M059J (cell line): ENCODE data around the gene GPI. TPM values are rescaled to one million over a fixed set of nuclear protein-coding genes. Genes with fewer than 3 reads are reported as not detected.
"Not testable (repeated sequence)": the region's sequence is repeated elsewhere in the genome, so short reads cannot be mapped to it uniquely, and the experiment has no call there.

Experiments used
- DNase-seq: peaks from one replicate; pipeline ENCODE4 v3.0.0-alpha.2; 2012; ENCODE audit warnings: low read depth
- total RNA-seq: library from RNA; depleted of rRNA; stranded (reverse); fragments of >200 nt; shearing (Covaris generic); gene quantifications from 2 replicates; pipeline ENCODE4 v1.2.3, GENCODE V29; 2014; rRNA removed

Gene GPI
- total RNA-seq, result 175 and 224 TPM in 2 replicates

DNA sequence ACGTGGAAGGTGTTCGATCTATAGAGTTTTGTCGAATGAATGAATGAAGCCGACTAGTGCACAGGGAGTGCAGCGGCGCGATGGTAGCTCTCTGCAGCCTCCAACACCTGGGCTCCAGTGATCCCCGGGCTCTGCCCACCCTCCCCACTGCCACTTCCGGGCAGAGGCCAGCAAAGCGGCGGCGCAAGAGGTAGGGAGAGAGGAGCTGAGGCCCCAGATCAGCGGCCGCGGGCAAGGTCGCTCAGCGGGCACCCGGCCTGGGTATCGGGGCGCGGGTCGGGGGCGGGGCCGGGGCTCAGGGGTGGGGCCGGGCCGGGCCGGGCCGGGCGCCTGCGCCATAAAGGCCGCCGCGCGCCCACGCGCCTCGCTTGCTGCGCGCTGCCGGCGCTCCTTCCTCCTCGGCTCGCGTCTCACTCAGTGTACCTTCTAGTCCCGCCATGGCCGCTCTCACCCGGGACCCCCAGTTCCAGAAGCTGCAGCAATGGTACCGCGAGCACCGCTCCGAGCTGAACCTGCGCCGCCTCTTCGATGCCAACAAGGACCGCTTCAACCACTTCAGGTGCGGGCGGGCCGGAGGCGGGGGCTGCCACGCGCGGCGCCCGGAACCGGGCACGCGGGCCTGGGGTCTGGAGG lies at the start of gene GPI:
GPI (plus strand) TSS at position 367 of the 633 bp plus-strand sequence; CDS start at position 438, 71 bp downstream.
- DNase-seq, result peak; percentile 70

DNA sequence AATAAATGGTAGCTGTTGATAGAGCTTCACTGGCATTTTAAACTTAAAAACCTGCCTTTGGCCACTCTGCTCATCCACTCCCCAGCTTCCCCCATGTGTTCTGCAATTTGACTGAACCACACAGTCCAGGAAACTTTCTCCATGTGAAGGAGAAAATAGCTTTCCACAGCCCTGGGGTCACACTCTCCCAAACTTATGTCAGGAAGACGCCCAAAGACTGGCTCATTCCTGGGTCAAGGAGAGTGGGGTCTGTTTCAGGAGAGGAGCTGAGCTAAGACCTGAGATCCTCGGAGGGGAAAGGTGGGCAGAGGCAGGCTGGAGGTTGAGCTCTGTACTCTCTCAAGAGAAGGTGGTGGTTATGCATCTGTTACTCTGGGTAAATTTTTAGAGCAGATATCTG lies 48.7 kb upstream of the GPI start:
- no peak for DNase-seq

DNA sequence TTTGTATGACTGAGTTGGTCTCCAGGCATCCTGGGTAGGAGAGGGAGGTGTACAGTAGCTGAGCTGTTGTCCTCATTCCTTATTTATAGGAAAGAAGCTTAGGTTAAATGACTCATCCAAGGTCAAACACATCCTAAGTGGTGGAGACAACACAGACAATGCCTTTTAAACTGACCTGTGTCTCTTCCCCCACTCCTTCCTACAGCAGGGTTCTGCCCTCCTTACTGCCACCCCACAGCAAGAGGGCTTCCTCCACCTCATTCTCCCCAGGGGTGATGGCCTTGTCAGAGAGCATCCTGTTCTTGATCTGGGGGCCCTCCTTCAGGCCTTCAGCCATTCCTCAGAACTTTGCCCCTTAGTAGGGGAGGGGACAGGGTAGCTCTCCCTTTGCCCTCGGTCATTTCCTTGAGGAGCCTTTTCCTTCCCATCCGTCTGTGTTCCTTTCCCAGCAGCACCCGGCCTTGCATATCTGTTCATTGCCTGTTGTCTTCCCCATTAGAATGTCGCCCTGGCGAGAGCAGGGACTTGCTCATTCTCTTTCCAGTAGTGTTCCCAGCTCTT lies 48.2 kb upstream of the GPI start:
- peak; percentile 75 for DNase-seq

DNA sequence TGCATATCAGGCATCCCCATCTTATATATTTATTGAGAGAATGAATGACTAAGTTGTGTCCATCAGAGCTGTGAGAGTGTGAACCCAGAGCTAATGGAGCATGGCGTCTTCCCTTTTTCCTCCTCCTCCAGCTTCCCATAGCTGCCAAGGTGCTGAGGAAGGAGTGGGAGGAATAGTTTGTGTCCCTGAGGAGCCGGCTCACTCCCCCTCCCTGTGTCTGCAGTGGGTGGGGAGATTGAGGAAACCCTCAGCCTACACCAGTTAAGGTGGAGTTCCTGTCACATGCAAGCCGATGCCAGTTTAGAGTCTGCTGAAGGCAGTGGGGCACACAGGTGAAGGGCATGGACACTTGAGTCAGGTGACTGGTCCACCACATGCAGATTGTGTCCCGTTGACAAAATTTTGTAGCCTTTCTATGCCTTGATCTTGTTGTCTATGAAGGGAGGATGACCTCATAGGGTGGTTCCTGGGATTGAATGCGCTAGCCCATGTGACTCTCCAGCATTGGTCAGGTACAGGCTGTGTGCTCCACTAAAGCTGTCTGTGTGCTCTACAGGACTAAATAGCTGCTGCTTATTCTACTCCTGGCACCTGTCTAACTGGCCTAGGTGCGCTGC lies 47.6 kb upstream of the GPI start:
- DNase-seq, result peak; percentile 55

DNA sequence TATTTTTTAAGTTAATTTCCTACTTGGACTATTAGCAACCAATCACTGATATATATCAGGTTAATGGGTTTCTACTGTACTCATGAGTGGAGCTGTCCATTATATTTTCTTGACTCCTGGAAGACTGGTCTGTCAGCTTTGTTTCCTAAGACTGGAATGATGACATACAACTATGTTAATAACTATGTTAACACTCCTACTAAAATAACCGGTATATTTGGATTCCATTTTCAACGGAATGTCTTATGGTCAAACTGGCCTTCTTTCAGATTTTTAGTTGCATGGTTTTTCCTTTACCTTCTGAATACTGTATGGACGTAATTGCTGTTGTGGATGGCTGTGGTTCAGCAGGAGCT lies 45.8 kb upstream of the GPI start:
- no peak for DNase-seq

DNA sequence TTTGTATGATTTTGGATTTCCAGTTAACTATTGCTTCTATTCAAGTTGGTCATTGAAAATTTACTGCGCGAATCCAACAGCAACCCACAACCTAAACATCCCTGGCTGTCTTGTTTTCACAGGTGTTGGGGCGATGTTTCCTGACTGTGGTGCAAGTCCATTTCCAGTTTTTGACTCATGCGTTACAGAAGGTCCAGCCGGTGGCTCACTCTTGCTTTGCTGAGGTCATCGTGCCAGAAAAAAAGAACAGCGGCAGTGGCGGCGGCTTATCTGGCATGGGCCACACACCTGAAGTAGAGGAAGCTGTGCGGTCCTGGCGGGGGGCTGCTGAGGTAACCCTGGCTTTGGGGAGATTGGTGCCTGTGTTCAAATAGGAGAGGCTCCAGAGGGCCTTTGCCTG lies 45.2 kb upstream of the GPI start:
- peak; percentile 3 for DNase-seq

DNA sequence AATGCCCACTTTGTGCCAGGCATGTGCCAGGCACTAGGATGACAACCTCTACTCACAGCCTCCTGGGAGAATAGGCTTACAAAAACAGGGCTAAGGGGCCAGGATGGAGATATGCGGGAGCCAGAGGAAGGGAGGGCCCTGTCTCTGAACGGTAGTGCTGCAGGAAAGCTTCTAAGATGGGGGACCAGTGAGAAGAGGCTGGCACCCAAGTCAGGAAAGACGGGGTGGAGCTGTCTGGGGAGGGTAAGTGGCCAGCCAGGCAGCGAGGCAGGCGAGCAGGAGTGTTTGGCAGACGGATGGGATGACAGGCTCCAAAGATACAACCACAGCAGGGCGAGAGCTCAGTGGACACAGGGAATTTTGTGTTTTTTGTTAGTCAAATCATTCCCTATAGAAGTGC lies 44.7 kb upstream of the GPI start:
- DNase-seq, result no peak

DNA sequence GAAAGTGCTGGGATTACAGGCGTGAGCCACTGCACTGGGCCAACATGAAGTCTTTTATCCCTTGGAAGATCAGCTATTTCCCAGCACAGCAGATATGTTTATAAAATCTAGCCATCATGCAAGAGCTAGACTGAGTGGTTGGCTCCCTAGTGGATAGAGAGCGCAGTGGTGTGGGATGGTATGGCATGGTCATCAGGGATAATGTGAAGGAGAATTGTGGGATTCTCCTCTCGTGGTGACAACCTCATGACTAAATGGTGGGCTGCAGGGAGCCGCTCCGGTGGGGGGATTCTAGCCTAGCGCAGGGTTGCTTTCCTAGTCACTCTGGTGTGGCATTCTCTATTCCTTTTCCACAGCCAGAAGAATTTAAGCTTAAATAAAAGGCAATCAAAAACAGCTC lies 43.3 kb upstream of the GPI start:
- no peak for DNase-seq

DNA sequence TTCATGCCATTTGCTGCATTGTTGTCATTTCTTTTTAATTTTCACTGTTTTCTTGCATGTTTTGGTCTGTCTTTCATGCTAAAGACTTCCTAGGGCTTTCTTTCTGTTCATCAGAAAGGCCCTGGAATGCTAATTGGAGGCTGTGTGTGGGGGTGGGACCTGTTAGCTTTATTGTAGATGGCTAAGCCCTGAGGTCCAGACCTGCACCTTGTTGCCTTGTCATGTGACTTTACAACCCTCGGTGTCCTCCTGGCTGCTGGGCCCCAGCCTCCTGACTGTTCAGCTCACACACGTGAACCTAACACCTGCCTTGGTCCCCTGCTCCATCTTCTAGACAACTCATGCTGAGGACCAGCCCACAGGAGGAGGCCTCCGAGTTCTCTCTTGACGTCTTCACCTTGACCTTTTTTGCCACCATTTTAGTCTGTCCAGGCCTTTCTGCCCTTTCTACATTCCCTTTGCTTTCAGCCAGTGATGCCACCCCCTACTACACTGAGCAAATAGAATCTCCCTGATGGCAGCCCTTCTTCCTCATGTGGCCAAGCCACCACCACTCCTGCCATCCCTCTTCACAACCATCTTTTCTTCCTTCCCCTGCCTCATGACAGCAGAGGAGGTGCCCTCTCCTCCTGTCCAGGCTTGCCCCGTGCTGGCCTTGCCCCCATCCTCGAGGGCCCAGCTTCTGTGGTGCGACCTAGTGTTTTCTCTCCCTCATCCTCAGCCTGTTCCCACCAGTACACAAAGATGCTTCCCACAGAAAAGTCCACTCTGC lies 41.4 kb upstream of the GPI start:
- no peak for DNase-seq

DNA sequence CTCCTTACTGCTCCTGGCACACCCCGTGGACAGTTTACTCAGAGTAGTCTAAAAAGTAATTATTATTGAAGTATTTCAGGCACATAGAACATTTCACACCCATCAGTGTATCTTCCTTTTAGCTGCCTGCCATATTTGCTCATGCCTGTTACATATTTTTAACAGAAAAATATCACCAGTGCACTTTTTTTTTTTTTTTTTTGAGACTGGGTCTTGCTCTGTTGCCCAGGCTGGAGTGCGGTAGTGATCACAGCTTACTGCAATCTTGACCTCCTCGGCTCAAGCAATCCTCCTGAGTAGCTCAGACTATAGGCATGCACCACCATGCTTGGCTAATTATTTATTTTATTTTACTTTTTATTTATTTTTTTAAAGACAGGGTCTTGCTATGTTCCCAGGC lies 40.7 kb upstream of the GPI start:
- DNase-seq, result no peak

DNA sequence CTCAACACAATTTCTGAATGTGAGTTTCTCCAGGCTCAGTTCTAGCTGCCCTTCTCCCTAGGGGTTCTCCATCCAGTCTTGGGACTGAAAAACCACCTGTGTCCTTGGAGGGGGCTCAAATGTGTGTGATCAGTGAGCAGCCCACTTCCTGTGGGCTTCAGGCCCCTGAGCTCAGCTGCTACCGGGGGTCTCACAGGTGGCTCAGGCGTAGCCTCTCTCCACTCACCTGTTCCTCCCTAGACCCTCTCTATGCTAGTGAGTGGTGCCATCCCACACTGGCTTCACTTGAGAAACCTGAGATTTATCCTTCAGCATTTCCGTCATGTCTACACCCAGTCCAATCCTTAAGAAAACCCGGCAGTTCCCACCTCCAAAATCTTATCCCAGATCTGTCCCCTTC lies 39.8 kb upstream of the GPI start:
- no peak for DNase-seq

DNA sequence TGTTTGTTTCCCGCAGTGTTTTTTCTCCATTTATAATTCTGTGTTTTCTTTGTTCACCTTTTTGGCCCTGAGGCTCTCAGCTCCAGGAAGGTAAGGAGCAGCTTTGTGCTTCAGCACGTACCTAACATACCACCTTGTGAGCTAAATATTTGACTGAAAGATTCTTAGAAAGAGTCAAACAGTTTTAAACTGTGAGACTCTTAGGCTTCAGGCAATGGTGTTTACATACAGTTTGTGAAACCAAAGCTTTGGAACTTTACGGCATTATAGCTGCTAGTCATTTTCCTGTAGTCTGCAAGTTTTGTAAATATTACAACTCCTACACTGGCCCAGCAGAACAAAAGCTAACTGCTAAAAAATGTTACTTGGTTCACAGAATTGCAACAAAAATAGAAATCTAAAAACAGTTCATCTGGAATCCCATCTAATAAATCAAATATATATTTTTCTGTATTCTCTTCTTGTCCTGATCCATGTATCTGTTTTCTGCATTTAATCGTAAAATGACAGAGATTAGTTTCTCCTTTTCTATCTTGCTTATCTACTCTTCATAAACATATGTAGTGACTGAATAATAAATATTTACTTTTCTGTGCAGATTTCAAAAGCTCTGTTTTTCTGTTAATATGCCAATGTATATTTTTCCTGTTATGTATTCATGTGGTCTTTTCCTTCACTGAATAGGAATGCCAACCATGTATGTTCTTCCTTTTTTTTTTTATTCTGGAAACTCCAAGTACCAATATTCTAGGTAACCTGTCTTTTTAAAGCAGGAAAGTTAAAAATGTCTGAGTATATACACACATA lies 38.8 kb upstream of the GPI start:
- no peak for DNase-seq

DNA sequence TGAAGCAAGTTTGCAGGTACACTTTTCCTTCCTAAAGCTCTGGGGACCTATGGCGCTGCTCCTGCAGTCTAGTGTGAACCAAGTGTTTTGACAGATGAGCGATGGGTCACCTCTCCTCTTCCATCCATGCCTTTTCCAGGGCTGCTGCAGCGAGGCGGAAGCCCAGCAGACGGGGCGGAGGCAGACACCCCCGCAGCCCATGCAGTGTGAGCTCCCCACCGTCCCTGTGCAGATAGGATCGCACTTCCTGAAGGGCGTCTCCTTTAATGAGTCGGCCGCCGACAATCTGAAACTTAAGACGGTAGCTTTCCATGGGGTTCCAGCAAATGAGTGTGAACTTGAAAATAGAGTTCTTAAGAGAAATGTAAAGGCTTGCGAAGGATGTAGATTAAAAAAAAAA lies 37.1 kb upstream of the GPI start:
- no peak for DNase-seq

DNA sequence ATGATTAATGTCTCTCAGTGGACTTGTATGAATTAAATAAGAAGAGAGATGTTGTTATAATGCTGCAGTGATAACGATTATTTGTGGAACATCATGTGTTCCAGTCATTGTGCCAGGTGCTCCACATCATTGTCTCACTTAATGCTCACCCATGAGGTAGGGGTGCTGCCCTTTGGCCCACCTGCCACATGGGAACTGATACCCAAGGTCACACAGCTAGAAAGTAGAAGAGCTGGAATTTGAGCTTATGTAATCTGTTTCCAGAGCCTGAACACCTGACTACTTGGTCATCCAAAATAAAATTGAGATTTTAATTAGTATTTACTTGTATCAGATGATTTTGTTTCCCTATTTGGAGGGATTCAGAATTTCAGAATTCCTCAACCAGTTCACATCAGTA lies 36.0 kb upstream of the GPI start:
- no peak for DNase-seq

DNA sequence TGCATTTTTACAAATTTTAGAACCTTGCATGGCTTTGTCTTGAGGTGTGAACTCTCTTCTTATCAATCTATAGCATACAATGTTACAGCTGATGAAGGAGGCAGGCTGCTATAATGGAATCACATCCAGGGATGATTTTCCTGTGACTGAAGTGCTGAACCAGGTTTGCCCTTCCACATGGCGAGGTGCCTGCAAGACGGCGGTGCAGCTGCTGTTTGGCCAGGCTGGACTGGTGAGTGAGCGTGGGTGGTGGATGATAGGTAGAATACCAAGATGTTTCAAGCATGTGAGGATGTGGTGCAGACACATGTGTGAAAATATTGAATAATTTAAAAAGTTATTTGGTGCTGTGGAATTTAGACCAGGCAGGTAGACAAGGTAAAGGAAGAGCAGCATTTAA lies 34.9 kb upstream of the GPI start:
- DNase-seq, result no peak

DNA sequence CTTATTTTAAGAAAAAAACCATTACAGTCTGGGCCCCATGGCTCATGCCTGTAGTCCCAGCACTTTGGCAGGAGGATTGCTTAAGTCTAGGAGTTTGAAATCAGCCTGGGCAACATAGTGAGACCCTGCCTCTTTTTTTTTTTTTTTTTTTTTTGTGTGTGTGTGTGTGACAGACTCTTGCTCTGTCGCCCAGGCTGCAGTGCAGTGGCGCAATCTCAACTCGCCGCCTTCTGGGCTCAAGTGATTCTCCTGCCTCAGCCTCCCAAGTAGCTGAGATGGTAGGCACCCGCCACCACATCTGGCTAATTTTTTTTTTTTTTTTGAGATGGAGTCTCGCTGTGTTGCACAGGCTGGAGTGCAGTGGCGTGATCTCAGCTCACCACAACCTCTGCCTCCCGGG lies 34.4 kb upstream of the GPI start:
- not testable (repeated sequence) for DNase-seq

DNA sequence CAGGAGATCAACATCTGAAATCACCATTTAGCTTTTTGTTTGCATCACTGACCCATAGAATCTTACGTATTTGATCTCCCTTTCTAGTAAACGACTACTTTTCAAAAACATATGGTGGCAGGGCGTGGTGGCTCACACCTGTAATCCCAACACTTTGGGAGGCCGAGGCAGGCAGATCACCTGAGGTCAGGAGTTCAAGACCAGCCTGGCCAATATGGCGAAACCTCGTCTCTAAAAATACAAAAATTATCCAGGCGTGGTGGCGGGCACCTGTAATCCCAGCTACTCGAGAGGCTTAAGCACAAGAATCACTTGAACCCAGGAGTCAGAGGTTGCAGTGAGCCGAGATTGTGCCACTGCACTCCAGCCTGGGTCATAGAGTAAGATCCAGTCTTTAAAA lies 33.4 kb upstream of the GPI start:
- DNase-seq, result not testable (repeated sequence)

DNA sequence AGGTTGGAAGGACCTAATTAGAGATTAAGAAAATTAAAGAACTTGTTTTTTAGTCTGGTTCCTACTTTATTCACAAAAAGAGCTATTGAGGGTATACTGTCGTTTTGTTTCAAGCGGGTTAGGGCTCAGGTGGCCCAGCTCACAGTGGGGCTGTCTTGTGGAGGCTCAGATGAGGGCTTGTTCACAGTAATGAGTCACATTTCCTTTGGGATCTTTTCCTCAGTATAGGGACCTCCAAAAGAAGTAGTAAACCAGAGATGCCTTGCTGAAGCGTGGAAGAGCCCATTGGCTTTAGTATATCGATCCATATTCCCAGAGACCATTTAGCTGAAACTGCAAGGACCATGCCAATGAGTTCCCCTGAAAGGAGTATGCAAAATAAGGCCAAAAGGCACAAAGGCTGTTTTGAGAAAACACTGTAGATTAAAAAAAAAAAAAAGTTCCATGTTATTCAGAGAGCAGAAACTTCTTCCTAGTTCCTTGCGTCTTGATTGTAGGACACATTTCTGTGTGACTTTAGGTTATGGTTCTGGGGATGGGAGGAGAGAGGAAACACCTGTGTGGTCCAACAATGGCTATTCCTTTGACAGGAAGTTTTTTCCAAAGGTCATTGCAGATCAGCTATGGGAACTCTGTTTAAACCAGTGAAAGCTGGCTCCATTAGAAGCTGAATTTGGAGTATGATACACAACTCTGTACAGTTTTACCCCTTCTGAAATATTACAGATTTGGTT lies 32.8 kb upstream of the GPI start:
- peak; percentile 11 for DNase-seq

DNA sequence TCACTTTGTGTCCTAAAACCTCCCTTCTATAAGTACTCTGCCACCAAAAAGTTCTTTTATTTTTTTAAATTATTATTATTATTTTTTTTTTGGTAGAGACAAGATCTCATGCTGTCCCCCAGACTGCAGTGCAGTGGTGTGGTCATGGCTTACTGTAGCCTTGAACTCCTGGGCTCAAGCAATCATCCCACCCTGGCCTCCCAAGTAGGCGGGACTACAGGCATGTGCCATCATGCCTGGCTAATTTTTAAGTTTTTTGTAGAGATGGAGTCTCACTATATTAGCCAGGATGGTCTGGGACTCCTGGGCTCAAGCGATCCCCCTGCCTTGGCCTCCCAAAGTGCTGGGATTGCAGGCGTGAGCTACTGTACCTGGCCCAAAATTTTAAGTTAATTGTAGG lies 29.1 kb upstream of the GPI start:
- DNase-seq, result no peak

DNA sequence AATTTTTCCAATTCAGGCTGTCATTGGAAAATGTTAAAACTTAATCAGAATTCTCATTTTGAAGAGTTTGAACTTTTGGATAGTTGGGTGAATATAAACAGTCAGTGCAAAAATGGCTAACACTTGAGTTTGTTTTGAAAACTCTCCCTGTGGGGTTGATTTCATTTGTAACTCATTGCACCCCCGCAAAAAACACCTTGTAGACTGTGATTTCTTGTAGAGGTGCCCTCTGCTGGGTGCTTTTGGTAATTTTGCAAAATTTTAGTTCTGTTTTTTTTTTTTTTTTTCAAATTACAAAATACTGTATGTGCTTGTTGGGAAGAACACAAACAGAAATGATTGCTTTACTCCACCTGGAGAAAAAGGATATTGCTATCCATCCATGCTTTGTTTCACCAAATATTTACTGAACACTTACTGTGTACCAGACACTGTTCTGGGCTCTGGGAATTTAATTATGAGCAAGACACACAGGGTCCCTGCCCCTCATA lies 28.2 kb upstream of the GPI start:
- peak; percentile 42 for DNase-seq

DNA sequence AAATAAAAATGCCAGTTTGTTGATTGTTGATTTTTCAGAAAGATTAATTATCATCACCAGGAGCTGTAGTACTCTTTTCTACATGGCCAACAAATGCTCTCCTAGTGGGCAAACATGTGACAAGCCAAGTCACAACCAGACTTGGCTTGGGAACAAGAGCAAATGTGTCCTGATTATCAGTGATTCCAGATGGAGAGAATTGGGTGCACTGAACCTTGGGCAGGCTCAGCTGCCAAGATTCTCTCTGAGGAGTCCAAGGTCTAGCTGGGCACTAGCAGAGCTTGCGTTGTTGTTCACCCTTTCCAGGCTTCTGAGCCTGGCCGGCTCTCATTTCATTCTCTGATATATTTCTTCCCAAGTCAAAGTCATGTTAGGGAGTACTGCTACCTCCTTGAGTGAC lies 27.3 kb upstream of the GPI start:
- DNase-seq, result no peak
